Umbilical cord (tissue), 2 donors: Measurements from ENCODE around the gene VWCE. TPM values are rescaled to one million over a fixed set of nuclear protein-coding genes. Genes with fewer than 3 reads are reported as not detected.
"Not testable (repeated sequence)": the region's sequence is repeated elsewhere in the genome, so short reads cannot be mapped to it uniquely, and the experiment has no call there.

Source experiments
- DNase-seq: peaks from one replicate; pipeline ENCODE4 v3.0.0-alpha.2; 2015; ENCODE audit warnings: low spot score
- total RNA-seq: library from RNA; depleted of rRNA; stranded (reverse); fragments of >200 nt; gene quantifications from one replicate; pipeline ENCODE4 v1.2.3, GENCODE V29; 2014; ENCODE audit warnings: low replicate concordance; ENCODE audit not compliant: insufficient read depth

VWCE gene
- total RNA-seq, 1 donor from 2014 or later, result not detected

- not testable (repeated sequence) for DNase-seq
Observed at GRCh38 chr11:61212202-61212601, 82.9 kb downstream of the VWCE start.

GRCh38 chr11:61211327-61211952 lies 83.7 kb downstream of the VWCE start:
- DNase-seq, result not testable (repeated sequence)

DNA sequence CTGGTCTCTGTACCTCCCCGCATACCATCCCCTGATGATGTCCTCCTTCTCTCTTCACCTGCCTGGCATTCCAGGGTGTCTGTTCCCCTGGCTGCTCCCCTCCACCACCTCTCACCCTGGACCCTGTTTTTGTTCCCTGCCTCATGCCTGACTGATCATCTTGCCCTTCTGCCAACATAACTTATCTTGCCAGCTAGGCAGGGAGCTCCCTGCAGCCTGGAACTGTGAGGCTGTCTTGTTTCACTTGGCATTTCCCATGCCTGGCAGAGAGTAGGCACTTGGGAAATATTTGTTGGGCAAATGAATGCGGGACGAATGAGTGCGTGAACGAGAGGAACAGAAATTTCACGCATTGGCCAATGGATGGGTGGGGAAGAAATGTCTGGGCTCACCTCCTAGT lies 84.5 kb downstream of the VWCE start:
- DNase-seq, result not testable (repeated sequence)

Other genes starting within 250 kb of the VWCE start
- not detected for gene CD5, start 192.8 kb downstream of the VWCE start, total RNA-seq
- 11.1 TPM for gene VPS37C, start 133.9 kb downstream of the VWCE start, total RNA-seq
- 37.8 TPM for gene PGA3, start 91.8 kb downstream of the VWCE start, total RNA-seq
- 30.8 TPM for gene PGA4, start 73.0 kb downstream of the VWCE start, total RNA-seq
- 8.9 TPM for gene PGA5, start 54.1 kb downstream of the VWCE start, total RNA-seq
- gene DDB1, start 37.8 kb upstream of the VWCE start, total RNA-seq, result 243 TPM
- 22.4 TPM for gene TKFC, start 37.9 kb upstream of the VWCE start, total RNA-seq
- gene CYB561A3, start 66.6 kb upstream of the VWCE start, total RNA-seq, result 26.2 TPM
- gene TMEM138, start 67.1 kb upstream of the VWCE start, total RNA-seq, result 16.6 TPM
- gene TMEM216, start 97.3 kb upstream of the VWCE start, total RNA-seq, result 16.9 TPM
- gene CPSF7, start 134.7 kb upstream of the VWCE start, total RNA-seq, result 18.3 TPM
- 57.3 TPM for gene SDHAF2, start 134.8 kb upstream of the VWCE start, total RNA-seq
- not detected for gene LRRC10B, start 213.4 kb upstream of the VWCE start, total RNA-seq